ENCODE measurements around the gene PHC3. TPM values are rescaled to one million over a fixed set of nuclear protein-coding genes. Genes with fewer than 3 reads are reported as not detected.

The PHC3 gene
- total and polyA plus RNA-seq, 10 donors = 4.9 to 130 (median 92.8) TPM

GRCh38 chr3:170083343-170083742 lies 98.2 kb downstream of the PHC3 start:
- Histone ChIP-seq H3K27ac (no peak overlapping the region), H3K4me3 (no peak overlapping the region), H3K27me3 (replicated peaks in 1 of 7) (no peaks in the 10 kb centered on the region), H3K4me1 (peaks cover 0 to 4% (median 2%) of the 10 kb centered on the region in 6 donors), H3K36me3 (peaks cover 0 to 93% (median 20%) of the 10 kb centered on the region in 6 donors), H3K9me3 (no peaks in the 10 kb centered on the region)
- WGBS, 5 donors = 88 to 98% (median 89%) methylated on average over 1 of the region's 1 CpG
- intact Hi-C loops (cut with DNase I; ENCODE audit: low total_unique reads) = no loop called here
- TF ChIP-seq CTCF (IDR thresholded peaks at IDR 0.05 in 8 of 11, conservative IDR thresholded peaks at IDR 0.05 in 3 of 11) (no peak), POLR2A (IDR thresholded peaks at IDR 0.05) (no peak), POLR2AphosphoS5 (IDR thresholded peaks at IDR 0.05) (no peak)
- DNase-seq = no peak

GRCh38 chr3:170081079-170081741 lies 100.3 kb downstream of the PHC3 start:
- Histone ChIP-seq H3K27me3 (replicated peaks in 1 of 7) (no peaks in the 10 kb centered on the region), H3K4me1 (peaks cover 0 to 4% (median 2%) of the 10 kb centered on the region in 6 donors)
- no peak for DNase-seq

GRCh38 chr3:170080605-170081004 lies 100.9 kb downstream of the PHC3 start:
- no peak for DNase-seq
- Histone ChIP-seq H3K9me3 (no peaks in the 10 kb centered on the region), H3K36me3 (peaks cover 0 to 78% (median 5%) of the 10 kb centered on the region in 6 donors), H3K27me3 (replicated peaks in 1 of 7) (no peaks in the 10 kb centered on the region), H3K4me3 (no peak overlapping the region), H3K4me1 (peaks cover 0 to 4% (median 2%) of the 10 kb centered on the region in 6 donors), H3K27ac (no peak overlapping the region)
- intact Hi-C loops (cut with DNase I; ENCODE audit: low total_unique reads) = no loop called here
- TF ChIP-seq POLR2A (IDR thresholded peaks at IDR 0.05) = no peak
- no peak for TF ChIP-seq CTCF (IDR thresholded peaks at IDR 0.05 in 8 of 11, conservative IDR thresholded peaks at IDR 0.05 in 3 of 11)
- TF ChIP-seq POLR2AphosphoS5 (IDR thresholded peaks at IDR 0.05) = peak in 1 of 3 donors; percentile 13
- WGBS, 5 donors = 88 to 97% (median 94%) methylated on average over 4 of the region's 4 CpGs

More at GRCh38 chr3:170081079-170081741, 100.3 kb downstream of the PHC3 start:
- Histone ChIP-seq H3K36me3 (peaks cover 0 to 84% (median 11%) of the 10 kb centered on the region in 6 donors), H3K4me3 (no peak overlapping the region), H3K27ac (no peak overlapping the region), H3K9me3 (no peaks in the 10 kb centered on the region)
- intact Hi-C loops (cut with DNase I; ENCODE audit: low total_unique reads) = no loop called here
- 86 to 94% (median 88%) methylated on average over 1 of the region's 1 CpG for WGBS, 5 donors
- no peak for TF ChIP-seq POLR2A (IDR thresholded peaks at IDR 0.05)
- no peak for TF ChIP-seq CTCF (IDR thresholded peaks at IDR 0.05 in 8 of 11, conservative IDR thresholded peaks at IDR 0.05 in 3 of 11)

- H3K9me3 ChIP-seq = no peaks in the 10 kb centered on the region
- no peak for DNase-seq
Observed at GRCh38 chr3:170079536-170080165, 101.9 kb downstream of the PHC3 start.

More at GRCh38 chr3:170079536-170080165, 101.9 kb downstream of the PHC3 start:
- peaks cover 0 to 69% (median 1%) of the 10 kb centered on the region in 6 donors for H3K36me3 ChIP-seq
- H3K4me1 ChIP-seq = peaks cover 0 to 4% (median 2%) of the 10 kb centered on the region in 6 donors
- intact Hi-C loops (cut with DNase I; ENCODE audit: low total_unique reads) = no loop called here
- TF ChIP-seq POLR2AphosphoS5 (IDR thresholded peaks at IDR 0.05) (no peak), POLR2A (IDR thresholded peaks at IDR 0.05) (no peak), CTCF (IDR thresholded peaks at IDR 0.05 in 8 of 11, conservative IDR thresholded peaks at IDR 0.05 in 3 of 11) (no peak)
- H3K27me3 ChIP-seq (replicated peaks in 1 of 7) = no peaks in the 10 kb centered on the region
- no peak overlapping the region for H3K27ac ChIP-seq
- no peak overlapping the region for H3K4me3 ChIP-seq
- WGBS, 5 donors = 79 to 92% (median 89%) methylated on average over 2 of the region's 2 CpGs

All from spleen (tissue), 11 donors.